PC-3 (cell line): ENCODE results near the gene ADIRF. TPM values are rescaled to one million over a fixed set of nuclear protein-coding genes. Genes with fewer than 3 reads are reported as not detected.
"Not testable (repeated sequence)": the region's sequence is repeated elsewhere in the genome, so short reads cannot be mapped to it uniquely, and the experiment has no call there.

Experiments used
- ATAC-seq: fragments of 200-7000 bp; cut with Tn5 transposase; 2 replicates; pipeline ENCODE4 v1.9.1; 2020; ENCODE audit warnings: mild to moderate bottlenecking, moderate library complexity
- BruUV-seq: library from RNA; stranded (reverse); fragments of 400-500 nt; replicated peaks from 2 replicates; lab custom pipeline; 2021; lab: Mats Ljungman, UMichigan
- CTCF ChIA-PET: fragments of 300-600 bp; sonication (Branson Sonifier 250); formaldehyde crosslinking; loops from one replicate; lab custom pipeline; 2022; ENCODE audit warnings: antibody characterized with exemption; lab: Charles Lee
- POLR2A ChIA-PET: fragments of 300-600 bp; sonication (Branson Sonifier 250); formaldehyde crosslinking; loops from one replicate; lab custom pipeline; 2022; ENCODE audit warnings: antibody characterized with exemption; ENCODE audit not compliant: unreplicated experiment; lab: Charles Lee
- DNase-seq: peaks from one replicate; pipeline ENCODE4 v3.0.0-alpha.2; 2015
- H2AFZ ChIP-seq: fragments of 300-600 bp; sonication (generic); 2 replicates; pipeline ENCODE4 v1.6.0; 2016; ENCODE audit warnings: antibody characterized with exemption, low read length
- H3F3A ChIP-seq: fragments of 300-600 bp; sonication (generic); one replicate; pipeline ENCODE4 v1.6.0; 2017; ENCODE audit warnings: antibody characterized with exemption, low read length, control low read depth, mild to moderate bottlenecking; ENCODE audit not compliant: unreplicated experiment
- H3K27ac ChIP-seq: fragments of 300-600 bp; sonication (generic); 2 replicates; pipeline ENCODE4 v1.5.1; 2016; ENCODE audit warnings: mild to moderate bottlenecking, low read length
- H3K27me3 ChIP-seq: fragments of 300-600 bp; sonication (generic); 2 replicates; pipeline ENCODE4 v1.6.1; 2016; ENCODE audit warnings: low read length, mixed read lengths
- H3K36me3 ChIP-seq: fragments of 300-600 bp; sonication (generic); 2 replicates; pipeline ENCODE4 v1.6.1; 2016; ENCODE audit warnings: low read depth, mixed run types, low read length, mixed read lengths
- H3K4me1 ChIP-seq: fragments of 300-600 bp; sonication (generic); 2 replicates; pipeline ENCODE4 v1.5.1; 2016; ENCODE audit warnings: low read length; ENCODE audit not compliant: insufficient read depth
- H3K4me2 ChIP-seq: fragments of 300-600 bp; sonication (generic); 2 replicates; pipeline ENCODE4 v1.6.0; 2016; ENCODE audit warnings: low read length
- H3K4me3 ChIP-seq: fragments of 300-600 bp; sonication (generic); 2 replicates; pipeline ENCODE4 v1.5.1; 2016; ENCODE audit warnings: mild to moderate bottlenecking, low read length, mixed read lengths
- H3K79me2 ChIP-seq: fragments of 300-600 bp; sonication (generic); 2 replicates; pipeline ENCODE4 v1.6.1; 2017; ENCODE audit warnings: low read length, mixed read lengths
- H3K9ac ChIP-seq: fragments of 300-600 bp; sonication (generic); 2 replicates; pipeline ENCODE4 v1.6.0; 2016; ENCODE audit warnings: mild to moderate bottlenecking, low read length
- H3K9me2 ChIP-seq: fragments of 300-600 bp; sonication (generic); replicated peaks from 2 replicates; pipeline ENCODE4 v1.6.1; 2016; ENCODE audit warnings: mixed run types, low read length, mixed read lengths
- H3K9me3 ChIP-seq: fragments of 300-600 bp; sonication (generic); 2 replicates; pipeline ENCODE4 v1.6.1; 2016; ENCODE audit warnings: low read length, mixed read lengths
- H4K20me1 ChIP-seq: fragments of 300-600 bp; sonication (generic); 2 replicates; pipeline ENCODE4 v1.6.1; 2016; ENCODE audit warnings: low read length, mixed read lengths
- EZH2 ChIP-seq: fragments of 300-600 bp; sonication (generic); IDR thresholded peaks from one replicate; pipeline ENCODE4 v1.6.1; 2017; ENCODE audit warnings: antibody characterized with exemption, mild to moderate bottlenecking, low read length; ENCODE audit not compliant: unreplicated experiment
- EZH2phosphoT487 ChIP-seq: fragments of 300-600 bp; sonication (generic); IDR thresholded peaks from 2 replicates; pipeline ENCODE4 v1.6.1; 2018; ENCODE audit warnings: mild to moderate bottlenecking, antibody characterized with exemption, low read length, borderline replicate concordance
- intact Hi-C: fragments of 100-400 bp; cut with micrococcal nuclease; formaldehyde crosslinking; loops from 2 replicates; pipeline ENCODE4 v1.9.0; 2023
- total RNA-seq: library from RNA; depleted of rRNA; stranded (reverse); fragments of >200 nt; gene quantifications from 2 replicates; pipeline ENCODE4 v1.2.3, GENCODE V29; 2014
- TF ChIP-seq, protein P1 (sequence below): fragments of 300-600 bp; sonication (generic); conservative IDR thresholded peaks from 2 replicates; pipeline ENCODE4 v1.5.1; 2017; ENCODE audit warnings: antibody characterized with exemption, low read depth, mild to moderate bottlenecking, low read length

The ADIRF gene
- total RNA-seq, 1 experiment from 2014 or later: 259 TPM

DNA sequence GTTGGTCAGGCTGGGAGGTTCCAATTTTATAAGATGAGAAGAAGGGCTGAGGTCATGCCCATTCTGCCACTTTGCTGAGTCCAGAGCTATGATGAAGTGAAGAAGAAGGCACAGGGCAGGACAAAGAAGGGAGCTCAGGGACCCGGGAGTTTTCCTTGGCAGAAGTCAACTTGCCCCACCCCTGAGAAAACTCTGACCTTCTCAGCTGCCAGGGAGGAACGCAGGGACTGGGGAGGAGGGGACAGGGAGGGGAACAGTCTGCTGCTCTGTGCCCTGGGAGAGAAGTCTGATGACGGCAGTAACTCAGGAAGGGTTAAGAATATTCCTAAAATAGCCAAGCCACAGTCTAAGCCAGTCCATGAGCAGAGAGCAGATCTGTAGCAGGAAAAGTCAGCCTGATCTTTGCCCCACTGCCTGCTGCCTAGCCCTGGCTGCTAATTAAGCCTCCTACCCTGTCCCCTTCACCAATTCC lies 11.7 kb downstream of the ADIRF start:
- ChIA-PET CTCF (no interaction called here), POLR2A (no interaction called here)
- ATAC-seq: no peak
- Histone ChIP-seq H3K4me1 (peaks cover 11% of the 10 kb centered on the region), H3K79me2 (no peaks in the 10 kb centered on the region), H3K9me3 (no peaks in the 10 kb centered on the region), H4K20me1 (no peaks in the 10 kb centered on the region), H3F3A (no peaks in the 10 kb centered on the region), H3K36me3 (no peaks in the 10 kb centered on the region), H3K9ac (no peak overlapping the region), H3K27me3 (no peaks in the 10 kb centered on the region), H3K27ac (no peak overlapping the region), H3K4me2 (no peak overlapping the region), H3K4me3 (no peak overlapping the region), H3K9me2 (no peaks in the 10 kb centered on the region), H2AFZ (no peak overlapping the region)
- TF ChIP-seq, protein P1, sequence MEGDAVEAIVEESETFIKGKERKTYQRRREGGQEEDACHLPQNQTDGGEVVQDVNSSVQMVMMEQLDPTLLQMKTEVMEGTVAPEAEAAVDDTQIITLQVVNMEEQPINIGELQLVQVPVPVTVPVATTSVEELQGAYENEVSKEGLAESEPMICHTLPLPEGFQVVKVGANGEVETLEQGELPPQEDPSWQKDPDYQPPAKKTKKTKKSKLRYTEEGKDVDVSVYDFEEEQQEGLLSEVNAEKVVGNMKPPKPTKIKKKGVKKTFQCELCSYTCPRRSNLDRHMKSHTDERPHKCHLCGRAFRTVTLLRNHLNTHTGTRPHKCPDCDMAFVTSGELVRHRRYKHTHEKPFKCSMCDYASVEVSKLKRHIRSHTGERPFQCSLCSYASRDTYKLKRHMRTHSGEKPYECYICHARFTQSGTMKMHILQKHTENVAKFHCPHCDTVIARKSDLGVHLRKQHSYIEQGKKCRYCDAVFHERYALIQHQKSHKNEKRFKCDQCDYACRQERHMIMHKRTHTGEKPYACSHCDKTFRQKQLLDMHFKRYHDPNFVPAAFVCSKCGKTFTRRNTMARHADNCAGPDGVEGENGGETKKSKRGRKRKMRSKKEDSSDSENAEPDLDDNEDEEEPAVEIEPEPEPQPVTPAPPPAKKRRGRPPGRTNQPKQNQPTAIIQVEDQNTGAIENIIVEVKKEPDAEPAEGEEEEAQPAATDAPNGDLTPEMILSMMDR: no peak
- TF ChIP-seq EZH2phosphoT487 (no peak), EZH2 (no peak)
- intact Hi-C loops: no loop called here
- no peak for DNase-seq
- no TSS peak for BruUV-seq

DNA sequence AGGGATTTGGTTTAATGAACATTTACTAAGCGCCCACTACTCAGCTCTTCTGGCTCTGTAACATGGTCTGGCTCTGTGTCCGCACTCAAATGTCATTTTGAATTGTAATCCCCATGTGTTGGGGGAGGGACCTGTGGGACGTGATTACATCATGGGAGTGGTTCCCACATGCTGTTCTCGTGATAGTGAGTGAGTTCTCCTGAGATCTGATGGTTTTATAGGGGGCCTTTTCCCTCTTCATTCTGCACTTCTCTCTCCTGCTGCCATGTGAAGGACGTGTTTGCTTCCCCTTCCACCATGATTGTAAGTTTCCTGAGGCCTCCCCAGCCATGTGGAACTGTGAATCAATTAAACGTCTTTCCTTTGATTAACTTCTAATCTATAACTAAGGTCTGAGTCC lies 12.7 kb downstream of the ADIRF start:
- intact Hi-C loops, H2AFZ ChIP-seq, H3K4me2 ChIP-seq, H3K36me3 ChIP-seq, H3K9me3 ChIP-seq, H3K4me3 ChIP-seq, ATAC-seq, H3K27ac ChIP-seq, POLR2A ChIA-PET, BruUV-seq, H3K79me2 ChIP-seq, H3K9ac ChIP-seq, DNase-seq, H3K9me2 ChIP-seq, H3F3A ChIP-seq, CTCF ChIA-PET, H4K20me1 ChIP-seq, H3K27me3 ChIP-seq: not testable (repeated sequence)
- peaks cover 10% of the 10 kb centered on the region for H3K4me1 ChIP-seq

DNA sequence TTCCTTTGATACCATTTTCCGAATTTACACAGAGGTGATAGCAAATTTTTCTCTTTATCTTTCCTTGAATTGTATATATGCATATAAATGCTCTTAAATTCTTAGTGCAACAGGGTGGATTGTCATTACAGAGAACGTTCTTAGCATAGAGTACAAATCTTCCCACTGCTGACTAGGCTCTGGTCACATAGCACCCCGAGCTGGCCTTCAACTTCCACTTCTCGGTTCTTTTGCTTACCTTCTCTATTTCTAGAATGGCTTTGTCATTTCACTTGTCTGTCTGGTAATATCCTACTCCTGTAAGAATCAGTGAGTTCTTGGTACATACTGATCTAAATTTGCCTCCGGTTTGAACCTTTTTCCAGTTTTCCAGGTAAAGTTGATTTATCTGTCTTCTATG lies 13.4 kb downstream of the ADIRF start:
- Histone ChIP-seq H3K36me3 (no peaks in the 10 kb centered on the region), H3K79me2 (no peaks in the 10 kb centered on the region), H3K4me3 (no peak overlapping the region), H2AFZ (no peak overlapping the region), H3K4me2 (no peak overlapping the region), H3K9me3 (no peaks in the 10 kb centered on the region), H3F3A (no peaks in the 10 kb centered on the region), H4K20me1 (no peaks in the 10 kb centered on the region), H3K27me3 (no peaks in the 10 kb centered on the region), H3K27ac (no peak overlapping the region), H3K9me2 (no peaks in the 10 kb centered on the region), H3K4me1 (peaks cover 10% of the 10 kb centered on the region), H3K9ac (no peak overlapping the region)
- DNase-seq (no peak), ATAC-seq (no peak)
- TF ChIP-seq EZH2 (no peak), EZH2phosphoT487 (no peak)
- TF ChIP-seq, protein P1: no peak
- intact Hi-C loops: no loop called here
- CTCF ChIA-PET: no interaction called here
- BruUV-seq: no TSS peak
- POLR2A ChIA-PET: no interaction called here

DNA sequence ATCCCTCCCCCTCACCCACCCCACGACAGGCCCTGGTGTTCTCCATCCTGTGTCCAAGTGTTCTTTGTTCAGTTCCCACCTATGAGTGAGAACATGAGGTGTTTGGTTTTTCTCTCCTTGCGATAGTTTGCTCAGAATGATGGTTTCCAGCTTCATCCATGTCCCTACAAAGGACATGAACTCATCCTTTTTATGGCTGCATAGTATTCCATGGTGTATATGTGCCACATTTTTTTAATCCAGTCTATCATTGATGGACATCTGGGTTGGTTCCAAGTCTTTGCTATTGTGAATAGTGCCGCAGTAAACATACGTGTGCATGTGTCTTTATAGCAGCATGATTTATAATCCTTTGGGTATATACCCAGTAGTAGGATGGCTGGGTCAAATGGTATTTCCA lies 16.2 kb downstream of the ADIRF start:
- intact Hi-C loops: not testable (repeated sequence)

More for the DNA sequence above, 16.2 kb downstream of the ADIRF start:
- POLR2A ChIA-PET, H3K4me3 ChIP-seq, H3K4me1 ChIP-seq, H3K27ac ChIP-seq, H3K79me2 ChIP-seq, H3K9me2 ChIP-seq, H3K4me2 ChIP-seq, CTCF ChIA-PET, DNase-seq, ATAC-seq, H4K20me1 ChIP-seq, H3K36me3 ChIP-seq, H3K9ac ChIP-seq, BruUV-seq, H3K9me3 ChIP-seq, H3F3A ChIP-seq, H2AFZ ChIP-seq, H3K27me3 ChIP-seq: not testable (repeated sequence)
